ENCODE data around the gene BOD1L1. TPM values are rescaled to one million over a fixed set of nuclear protein-coding genes. Genes with fewer than 3 reads are reported as not detected.

Gene BOD1L1
- total RNA-seq, 4 donors from 2014 or later, result 34.6 to 45.3 (median 35.4) TPM

DNA sequence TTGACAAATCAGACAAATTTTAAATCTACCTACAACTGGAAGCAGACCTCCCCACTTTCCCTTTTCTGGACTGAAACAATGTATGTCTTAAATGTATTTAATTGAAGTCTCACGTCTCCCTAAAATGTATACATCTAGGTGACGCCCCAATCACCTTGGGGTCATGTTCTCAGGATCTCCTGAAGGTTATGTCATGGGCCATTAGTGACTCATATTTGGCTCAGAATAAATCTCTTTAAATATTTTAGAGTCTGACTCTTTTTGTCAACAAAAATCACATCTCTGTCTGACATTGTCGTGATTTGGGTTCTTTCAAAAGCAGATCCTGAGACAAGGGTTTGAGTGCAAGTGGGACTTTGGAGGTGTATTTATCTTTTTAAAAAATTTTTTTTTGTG, 26.2 kb upstream of the BOD1L1 start:
- TF ChIP-seq EP300 (IDR thresholded peaks at IDR 0.05) (no peak), POLR2AphosphoS5 (IDR thresholded peaks at IDR 0.05) (no peak), POLR2A (IDR thresholded peaks at IDR 0.05) (no peak)
- TF ChIP-seq, protein P1, sequence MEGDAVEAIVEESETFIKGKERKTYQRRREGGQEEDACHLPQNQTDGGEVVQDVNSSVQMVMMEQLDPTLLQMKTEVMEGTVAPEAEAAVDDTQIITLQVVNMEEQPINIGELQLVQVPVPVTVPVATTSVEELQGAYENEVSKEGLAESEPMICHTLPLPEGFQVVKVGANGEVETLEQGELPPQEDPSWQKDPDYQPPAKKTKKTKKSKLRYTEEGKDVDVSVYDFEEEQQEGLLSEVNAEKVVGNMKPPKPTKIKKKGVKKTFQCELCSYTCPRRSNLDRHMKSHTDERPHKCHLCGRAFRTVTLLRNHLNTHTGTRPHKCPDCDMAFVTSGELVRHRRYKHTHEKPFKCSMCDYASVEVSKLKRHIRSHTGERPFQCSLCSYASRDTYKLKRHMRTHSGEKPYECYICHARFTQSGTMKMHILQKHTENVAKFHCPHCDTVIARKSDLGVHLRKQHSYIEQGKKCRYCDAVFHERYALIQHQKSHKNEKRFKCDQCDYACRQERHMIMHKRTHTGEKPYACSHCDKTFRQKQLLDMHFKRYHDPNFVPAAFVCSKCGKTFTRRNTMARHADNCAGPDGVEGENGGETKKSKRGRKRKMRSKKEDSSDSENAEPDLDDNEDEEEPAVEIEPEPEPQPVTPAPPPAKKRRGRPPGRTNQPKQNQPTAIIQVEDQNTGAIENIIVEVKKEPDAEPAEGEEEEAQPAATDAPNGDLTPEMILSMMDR (IDR thresholded peaks at IDR 0.05), result no peak
- no peaks in the 10 kb centered on the region for H3K9me3 ChIP-seq
- H3K4me3 ChIP-seq, result peak overlapping the region in 1 of 2 donors; percentile 57
- 26 to 57% methylated on average over 3 of the region's 3 CpGs for WGBS, 2 donors (ENCODE audit: low coverage in 1 of 2)
- no peak overlapping the region for H3K27ac ChIP-seq
- no peaks in the 10 kb centered on the region for H3K27me3 ChIP-seq
- no peaks in the 10 kb centered on the region for H3K36me3 ChIP-seq
- peaks cover 0 to 22% (median 3%) of the 10 kb centered on the region in 3 donors for H3K4me1 ChIP-seq
- no peak for ATAC-seq

DNA sequence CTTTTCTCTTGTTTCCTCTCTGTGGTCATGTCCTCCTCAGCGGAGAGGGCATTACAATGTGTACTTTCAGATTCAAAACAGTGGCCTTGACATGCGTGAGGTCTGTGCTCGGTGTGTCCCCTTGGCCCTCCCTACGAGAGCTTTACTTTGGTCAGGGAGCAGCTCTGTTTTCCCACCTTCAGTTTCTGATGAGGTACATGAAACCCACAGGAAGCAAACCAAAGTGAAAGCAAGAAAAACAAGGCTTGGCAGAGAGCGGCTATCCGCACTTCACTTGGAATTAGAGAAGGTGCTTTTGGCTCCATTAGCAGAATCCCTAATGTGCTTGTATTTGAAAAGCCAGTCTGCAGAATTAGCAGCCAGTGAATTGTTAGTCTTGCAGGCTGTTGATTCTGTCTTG, 19.5 kb upstream of the BOD1L1 start:
- 30 to 32% methylated on average over 2 to 5 of the region's 6 CpGs for WGBS, 2 donors (ENCODE audit: low coverage in 1 of 2)
- Histone ChIP-seq H3K36me3 (no peaks in the 10 kb centered on the region), H3K9me3 (no peaks in the 10 kb centered on the region), H3K27ac (no peak overlapping the region), H3K4me3 (no peak overlapping the region), H3K4me1 (peaks cover 0 to 11% (median 4%) of the 10 kb centered on the region in 3 donors), H3K27me3 (no peaks in the 10 kb centered on the region)
- no peak for ATAC-seq
- TF ChIP-seq, protein P1 (IDR thresholded peaks at IDR 0.05), result no peak
- TF ChIP-seq POLR2A (IDR thresholded peaks at IDR 0.05), result no peak
- no peak for TF ChIP-seq EP300 (IDR thresholded peaks at IDR 0.05)
- TF ChIP-seq POLR2AphosphoS5 (IDR thresholded peaks at IDR 0.05), result no peak

DNA sequence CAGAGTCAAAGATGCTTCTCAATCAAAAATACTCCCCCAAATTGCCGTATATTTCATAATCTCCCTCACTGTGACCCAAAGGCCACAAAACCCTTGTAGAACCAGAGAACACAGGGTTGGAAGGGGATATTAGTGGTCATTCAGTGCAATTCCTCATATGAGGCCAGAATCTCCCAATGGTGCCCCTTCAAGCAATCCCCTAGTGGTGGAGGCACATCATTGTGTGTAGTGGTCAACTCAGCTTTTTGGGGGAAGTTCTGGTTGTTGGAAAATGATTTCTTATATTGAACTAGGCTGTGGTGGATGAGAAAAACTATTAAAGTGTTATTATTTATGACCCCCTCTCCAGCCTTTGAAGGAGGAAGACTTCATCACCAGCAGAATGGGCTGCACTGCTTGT, 17.6 kb upstream of the BOD1L1 start:
- Histone ChIP-seq H3K36me3 (no peaks in the 10 kb centered on the region), H3K4me3 (no peak overlapping the region), H3K4me1 (peaks cover 0 to 21% (median 4%) of the 10 kb centered on the region in 3 donors), H3K9me3 (no peaks in the 10 kb centered on the region), H3K27ac (no peak overlapping the region), H3K27me3 (peaks cover under 1% of the 10 kb centered on the region)
- TF ChIP-seq EP300 (IDR thresholded peaks at IDR 0.05) (no peak), POLR2AphosphoS5 (IDR thresholded peaks at IDR 0.05) (no peak), POLR2A (IDR thresholded peaks at IDR 0.05) (no peak)
- TF ChIP-seq, protein P1 (IDR thresholded peaks at IDR 0.05), result no peak
- no peak for ATAC-seq
- 86 to 100% methylated on average over 1 of the region's 1 CpG for WGBS, 2 donors (ENCODE audit: low coverage in 1 of 2)

DNA sequence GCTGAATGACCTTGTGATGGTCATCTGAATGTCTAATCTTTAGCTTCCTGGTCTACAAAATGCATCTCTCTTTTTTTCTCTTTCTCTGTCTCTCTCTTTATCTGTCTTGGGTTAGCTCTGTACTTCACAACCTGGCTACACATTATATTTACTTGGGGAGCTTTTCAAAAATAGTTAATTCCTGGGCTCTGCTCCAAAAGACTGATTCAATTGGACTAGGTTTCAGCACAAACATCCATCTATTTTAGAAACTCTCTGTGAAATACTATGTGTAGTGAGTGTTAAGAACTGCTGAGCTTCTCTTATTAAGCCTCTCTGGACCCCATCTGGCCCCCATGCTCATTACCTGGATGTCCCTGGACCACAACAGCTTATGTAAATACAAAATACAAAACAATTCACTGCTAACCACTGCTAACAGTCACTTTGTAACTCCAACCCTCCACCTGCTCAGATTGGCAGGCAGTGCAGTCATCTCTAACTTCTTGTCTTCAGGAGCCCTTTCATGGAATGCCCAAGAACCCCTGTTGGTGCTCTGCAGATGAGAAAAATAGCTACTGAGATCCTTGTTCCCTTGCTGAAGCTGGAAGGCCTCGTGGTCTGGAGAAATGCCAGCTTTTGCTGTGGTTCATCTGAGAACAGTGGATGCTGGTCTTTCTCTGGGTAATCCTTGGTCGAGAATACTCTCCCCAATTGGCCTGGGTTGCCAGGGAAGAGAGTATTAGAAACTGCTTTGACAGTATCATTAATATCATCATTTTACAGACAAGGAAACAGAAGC, 14.8 kb upstream of the BOD1L1 start:
- H3K9me3 ChIP-seq, result no peaks in the 10 kb centered on the region
- peaks cover 5% of the 10 kb centered on the region for H3K27me3 ChIP-seq
- ATAC-seq, result no peak
- H3K36me3 ChIP-seq, result no peaks in the 10 kb centered on the region
- no CpG with 5 or more reads among the region's 2 CpGs for WGBS, 2 donors (ENCODE audit: low coverage in 1 of 2)
- TF ChIP-seq, protein P1 (IDR thresholded peaks at IDR 0.05), result no peak
- TF ChIP-seq EP300 (IDR thresholded peaks at IDR 0.05) (no peak), POLR2A (IDR thresholded peaks at IDR 0.05) (no peak), POLR2AphosphoS5 (IDR thresholded peaks at IDR 0.05) (no peak)
- no peak overlapping the region for H3K4me3 ChIP-seq
- H3K4me1 ChIP-seq, result peaks cover 0 to 21% (median 4%) of the 10 kb centered on the region in 3 donors
- peak overlapping the region in 3 of 4 donors; percentile 13 to 29 (median 24) for H3K27ac ChIP-seq

DNA sequence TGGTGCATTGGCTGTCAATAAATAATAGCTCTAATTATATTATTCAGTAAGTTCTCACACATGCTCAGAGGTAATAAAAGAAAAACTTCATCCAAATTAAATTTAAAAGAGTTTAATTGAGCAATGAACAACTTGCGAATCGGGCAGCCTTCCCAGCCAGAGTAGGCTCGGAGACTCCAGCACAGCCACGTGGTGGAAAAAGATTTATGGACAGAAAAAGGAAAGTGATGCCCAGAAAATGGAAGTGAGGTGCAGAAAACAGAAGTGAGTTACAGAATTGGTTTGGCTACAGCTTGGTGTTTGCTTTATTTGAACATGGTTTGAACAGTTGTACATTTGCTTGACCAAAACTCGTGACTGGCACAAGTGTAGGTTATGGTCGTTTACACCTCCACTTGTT, 13.6 kb upstream of the BOD1L1 start:
- no peaks in the 10 kb centered on the region for H3K9me3 ChIP-seq
- 42 to 58% methylated on average over 6 of the region's 6 CpGs for WGBS, 2 donors (ENCODE audit: low coverage in 1 of 2)
- no peaks in the 10 kb centered on the region for H3K36me3 ChIP-seq
- H3K4me1 ChIP-seq, result peaks cover 0 to 21% (median 4%) of the 10 kb centered on the region in 3 donors
- H3K27ac ChIP-seq, result peak overlapping the region in 1 of 4 donors; percentile 29
- no peak for ATAC-seq
- no peak overlapping the region for H3K4me3 ChIP-seq
- peaks cover 7% of the 10 kb centered on the region for H3K27me3 ChIP-seq
- no peak for TF ChIP-seq EP300 (IDR thresholded peaks at IDR 0.05)
- TF ChIP-seq, protein P1 (IDR thresholded peaks at IDR 0.05), result no peak
- TF ChIP-seq POLR2A (IDR thresholded peaks at IDR 0.05), result no peak
- no peak for TF ChIP-seq POLR2AphosphoS5 (IDR thresholded peaks at IDR 0.05)
